OCI-LY7 (cell line): ENCODE measurements around the gene MGST3. TPM values are rescaled to one million over a fixed set of nuclear protein-coding genes. Genes with fewer than 3 reads are reported as not detected.

Experiments used
- BruUV-seq: library from RNA; stranded (reverse); fragments of 400-500 nt; replicated peaks from 2 replicates; lab custom pipeline; 2021; lab: Mats Ljungman, UMichigan
- CTCF ChIA-PET: fragments of 300-600 bp; sonication (Branson Sonifier 250); formaldehyde crosslinking; loops from one replicate; lab custom pipeline; 2022; ENCODE audit warnings: antibody characterized with exemption; ENCODE audit not compliant: unreplicated experiment; lab: Charles Lee
- POLR2A ChIA-PET: fragments of 300-600 bp; sonication (Branson Sonifier 250); formaldehyde crosslinking; loops from one replicate; lab custom pipeline; 2022; ENCODE audit warnings: antibody characterized with exemption; lab: Charles Lee
- DNase-seq: peaks from one replicate; pipeline ENCODE4 v3.0.0-alpha.2; 2015; ENCODE audit warnings: low spot score
- H2AFZ ChIP-seq: fragments of 200-600 bp; sonication (generic), shearing (Covaris generic); 2 replicates; pipeline ENCODE4 v1.6.1; 2014; ENCODE audit warnings: mild to moderate bottlenecking, antibody characterized with exemption, low read length, moderate library complexity
- H3K27ac ChIP-seq: fragments of 200-600 bp; sonication (generic); 2 replicates; pipeline ENCODE4 v1.5.1; 2014; ENCODE audit warnings: mixed run types, low read depth, mild to moderate bottlenecking, moderate library complexity, low read length, inconsistent platforms; ENCODE audit not compliant: poor library complexity, severe bottlenecking
- H3K36me3 ChIP-seq: fragments of 200-600 bp; sonication (generic); 2 replicates; pipeline ENCODE4 v1.6.1; 2014; ENCODE audit warnings: mild to moderate bottlenecking, antibody characterized with exemption, low read length, moderate library complexity, mixed read lengths; ENCODE audit not compliant: insufficient read depth
- H3K4me1 ChIP-seq: fragments of 200-600 bp; sonication (generic); 2 replicates; pipeline ENCODE4 v1.5.1; 2014; ENCODE audit warnings: mild to moderate bottlenecking, low read length; ENCODE audit not compliant: insufficient read depth, poor library complexity, severe bottlenecking
- H3K4me2 ChIP-seq: fragments of 200-600 bp; sonication (generic); 2 replicates; pipeline ENCODE4 v1.6.1; 2014; ENCODE audit warnings: mild to moderate bottlenecking, low read length
- H3K4me3 ChIP-seq: fragments of 200-600 bp; sonication (generic); 2 replicates; pipeline ENCODE4 v1.5.1; 2014; ENCODE audit warnings: mild to moderate bottlenecking, low read depth, low read length; ENCODE audit not compliant: poor library complexity, severe bottlenecking
- H3K79me2 ChIP-seq: fragments of 200-600 bp; sonication (generic); 2 replicates; pipeline ENCODE4 v1.6.1; 2016; ENCODE audit warnings: low read depth, mild to moderate bottlenecking, low read length, moderate library complexity, mixed read lengths; ENCODE audit not compliant: insufficient read depth
- H3K9me2 ChIP-seq: fragments of 200-600 bp; sonication (generic); 2 replicates; pipeline ENCODE4 v1.6.1; 2016; ENCODE audit warnings: mild to moderate bottlenecking, low read length, mixed read lengths; ENCODE audit not compliant: insufficient read depth
- H3K9me3 ChIP-seq: fragments of 200-600 bp; sonication (generic); 2 replicates; pipeline ENCODE4 v1.6.1; 2014; ENCODE audit warnings: mild to moderate bottlenecking, mixed run types, low read length, mixed read lengths
- H4K20me1 ChIP-seq: fragments of 200-600 bp; sonication (generic); 2 replicates; pipeline ENCODE4 v1.6.1; 2014; ENCODE audit warnings: mild to moderate bottlenecking, antibody characterized with exemption, low read length, moderate library complexity, mixed read lengths; ENCODE audit not compliant: insufficient read depth
- CTCF ChIP-seq: fragments of 200-600 bp; sonication (generic); conservative IDR thresholded peaks from 2 replicates; pipeline ENCODE4 v1.5.1; 2014; ENCODE audit warnings: mild to moderate bottlenecking, antibody characterized with exemption, low read length, moderate library complexity, mixed read lengths
- EZH2phosphoT487 ChIP-seq: fragments of 200-600 bp; sonication (generic); IDR thresholded peaks from 2 replicates; pipeline ENCODE4 v1.6.1; 2018; ENCODE audit warnings: low read depth, borderline replicate concordance, mild to moderate bottlenecking, mixed run types, antibody characterized with exemption, low read length, moderate library complexity, mixed read lengths
- intact Hi-C: fragments of 100-400 bp; cut with micrococcal nuclease; formaldehyde crosslinking; loops from one replicate; pipeline ENCODE4 v1.10.0; 2022; ENCODE audit not compliant: unreplicated experiment
- total RNA-seq, 2 experiments: library from RNA; depleted of rRNA in 1 of 2; stranded (reverse); fragments of >200 nt in 1 of 2; shearing (Covaris generic) in 1 of 2; gene quantifications; 2 replicates each; pipeline ENCODE4 v1.2.3, GENCODE V29; 2014 to 2022

MGST3 gene
- total RNA-seq, 2 experiments from 2014 or later = 115 to 127 TPM

- POLR2A ChIA-PET = interaction anchor here (1.0 to 2.7 kb wide), 4 partner anchors 15 to 54 kb away, joined by 3 to 6 read pairs (median 4); no protein-coding TSS in a partner anchor
- CTCF ChIA-PET = no interaction called here
- no peak for DNase-seq
- peaks cover 7% of the 10 kb centered on the region; the same call in 1 of the 2 replicates for H3K36me3 ChIP-seq
- peak overlapping the region; percentile 91; the same call in 1 of the 2 replicates for H2AFZ ChIP-seq
- H3K27ac ChIP-seq = no peak overlapping the region
- H3K4me3 ChIP-seq = peak overlapping the region; percentile 88
- intact Hi-C loops = loop anchor here (10.0 kb wide), 1 partner anchor 133 kb away; the partner anchor contains the start of gene TMCO1
- no peaks in the 10 kb centered on the region for H3K9me2 ChIP-seq
- H3K79me2 ChIP-seq = peaks cover 39% of the 10 kb centered on the region
- peak overlapping the region; percentile 97 for H3K4me2 ChIP-seq
- no peaks in the 10 kb centered on the region for H4K20me1 ChIP-seq
- peaks cover 66% of the 10 kb centered on the region for H3K4me1 ChIP-seq
- BruUV-seq = no TSS peak
- H3K9me3 ChIP-seq = no peaks in the 10 kb centered on the region
- TF ChIP-seq EZH2phosphoT487 = no peak
- no peak; the same call in 1 of the 2 replicates for TF ChIP-seq CTCF
These were observed 1.1 kb downstream of the MGST3 start for GRCh38 chr1:165632152-165632469.

GRCh38 chr1:165632491-165632890 lies 1.5 kb downstream of the MGST3 start:
- H4K20me1 ChIP-seq = no peaks in the 10 kb centered on the region
- H3K4me3 ChIP-seq = peak overlapping the region; percentile 88
- no peak overlapping the region for H2AFZ ChIP-seq
- CTCF ChIA-PET = no interaction called here
- TF ChIP-seq CTCF (no peak), EZH2phosphoT487 (no peak)
- no peak overlapping the region for H3K27ac ChIP-seq
- intact Hi-C loops = loop anchor here (10.0 kb wide), 1 partner anchor 132 kb away; the partner anchor contains the start of gene TMCO1
- BruUV-seq = TSS peak; percentile 42
- peaks cover 70% of the 10 kb centered on the region for H3K4me1 ChIP-seq
- DNase-seq = no peak
- POLR2A ChIA-PET = interaction anchor here (1.0 to 1.6 kb wide), 5 partner anchors 15 to 53 kb away, joined by 3 to 5 read pairs (median 4); no protein-coding TSS in a partner anchor
- H3K79me2 ChIP-seq = peaks cover 42% of the 10 kb centered on the region
- H3K9me2 ChIP-seq = no peaks in the 10 kb centered on the region
- no peaks in the 10 kb centered on the region for H3K9me3 ChIP-seq
- H3K36me3 ChIP-seq = peaks cover 11% of the 10 kb centered on the region; the same call in 1 of the 2 replicates
- H3K4me2 ChIP-seq = peak overlapping the region; percentile 97

DNA sequence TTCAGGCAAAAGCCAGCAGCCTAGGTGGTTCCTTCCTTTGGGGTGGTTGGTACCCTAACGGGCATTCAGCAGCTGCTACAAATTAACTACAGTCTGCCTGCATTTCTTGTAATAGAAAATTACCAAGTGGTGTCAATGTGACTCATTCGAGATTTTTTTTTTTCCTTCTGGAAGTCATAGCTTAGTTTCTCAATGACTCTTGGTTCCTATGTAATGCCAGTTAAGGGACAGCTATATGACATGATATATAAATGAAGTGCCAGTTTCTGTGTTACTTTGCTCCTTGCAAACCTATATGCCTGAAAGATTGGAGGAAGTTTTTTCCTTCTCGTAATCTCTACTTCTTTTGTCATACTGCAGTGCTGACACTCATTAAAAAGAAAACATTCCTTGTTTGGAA lies 2.6 kb downstream of the MGST3 start:
- H3K4me3 ChIP-seq = peak overlapping the region; percentile 7
- BruUV-seq = no TSS peak
- no peak for TF ChIP-seq CTCF
- no peak for TF ChIP-seq EZH2phosphoT487
- H4K20me1 ChIP-seq = no peaks in the 10 kb centered on the region
- H3K9me3 ChIP-seq = no peaks in the 10 kb centered on the region
- H3K27ac ChIP-seq = peak overlapping the region; percentile 85
- intact Hi-C loops = loop anchor here (10.0 kb wide), 1 partner anchor 131 kb away; the partner anchor contains the start of gene TMCO1
- ChIA-PET POLR2A (interaction anchor here (0.6 to 1.6 kb wide), 6 partner anchors 23 to 1400 kb away, joined by 3 to 5 read pairs (median 4); no protein-coding TSS in a partner anchor), CTCF (no interaction called here)
- no peaks in the 10 kb centered on the region for H3K9me2 ChIP-seq
- peaks cover 42% of the 10 kb centered on the region for H3K79me2 ChIP-seq
- H3K4me2 ChIP-seq = peak overlapping the region; percentile 71
- H3K4me1 ChIP-seq = peaks cover 73% of the 10 kb centered on the region
- H2AFZ ChIP-seq = no peak overlapping the region
- peak; percentile 17 for DNase-seq
- peaks cover 14% of the 10 kb centered on the region; the same call in 1 of the 2 replicates for H3K36me3 ChIP-seq
